GM21447 (cell line): ENCODE data around the gene ZRANB1.
"Not testable (repeated sequence)": the region's sequence is repeated elsewhere in the genome, so short reads cannot be mapped to it uniquely, and the experiment has no call there.

ENCODE experiments used
- ATAC-seq: cut with Tn5 transposase; IDR thresholded peaks from one replicate; pipeline ENCODE4 v1.9.1; 2021; ENCODE audit not compliant: unreplicated experiment

The ZRANB1 gene

GRCh38 chr10:124941823-124942222 is at the start of gene ZRANB1:
Gene ZRANB1, plus strand, starts transcription at chr10:124942123. Its CDS starts 371 bp downstream, at chr10:124942494.
- ATAC-seq = no peak

GRCh38 chr10:124892905-124893304 is 49.0 kb upstream of the ZRANB1 start:
- no peak for ATAC-seq

- ATAC-seq = no peak
Observed at GRCh38 chr10:124894569-124895215, 47.2 kb upstream of the ZRANB1 start.

GRCh38 chr10:124896751-124897150 is 45.2 kb upstream of the ZRANB1 start:
- no peak for ATAC-seq

GRCh38 chr10:124898471-124898870 is 43.5 kb upstream of the ZRANB1 start:
- ATAC-seq = no peak

GRCh38 chr10:124899151-124899550 is 42.8 kb upstream of the ZRANB1 start:
- no peak for ATAC-seq

GRCh38 chr10:124902462-124902861 is 39.5 kb upstream of the ZRANB1 start:
- no peak for ATAC-seq

GRCh38 chr10:124903111-124903510 is 38.8 kb upstream of the ZRANB1 start:
- no peak for ATAC-seq

GRCh38 chr10:124904796-124905195 is 37.1 kb upstream of the ZRANB1 start:
- no peak for ATAC-seq

GRCh38 chr10:124906551-124907001 is 35.3 kb upstream of the ZRANB1 start:
- no peak for ATAC-seq

GRCh38 chr10:124909563-124909962 is 32.4 kb upstream of the ZRANB1 start:
- ATAC-seq = no peak

GRCh38 chr10:124911124-124912067 is 30.5 kb upstream of the ZRANB1 start:
- ATAC-seq = no peak

GRCh38 chr10:124912101-124912886 is 29.6 kb upstream of the ZRANB1 start:
- ATAC-seq = no peak

GRCh38 chr10:124913167-124913566 is 28.8 kb upstream of the ZRANB1 start:
- no peak for ATAC-seq

- not testable (repeated sequence) for ATAC-seq
Observed at GRCh38 chr10:124914398-124914797, 27.5 kb upstream of the ZRANB1 start.

- ATAC-seq = no peak
Observed at GRCh38 chr10:124916098-124916584, 25.8 kb upstream of the ZRANB1 start.

- peak; percentile 94 for ATAC-seq
Observed at GRCh38 chr10:124916585-124917427, 25.1 kb upstream of the ZRANB1 start.

GRCh38 chr10:124917428-124918190 is 24.3 kb upstream of the ZRANB1 start:
- ATAC-seq = peak; percentile 4

- no peak for ATAC-seq
Observed at GRCh38 chr10:124918191-124918830, 23.6 kb upstream of the ZRANB1 start.
